T1000 (cell line): ENCODE data around the gene KLHL18.
"Not testable (repeated sequence)": the region's sequence is repeated elsewhere in the genome, so short reads cannot be mapped to it uniquely, and the experiment has no call there.

Source experiments
- DNase-seq: peaks from one replicate; lab custom pipeline; 2025; ENCODE audit warnings: mixed read lengths; lab: John Stamatoyannopoulos, UW

The KLHL18 gene

DNA sequence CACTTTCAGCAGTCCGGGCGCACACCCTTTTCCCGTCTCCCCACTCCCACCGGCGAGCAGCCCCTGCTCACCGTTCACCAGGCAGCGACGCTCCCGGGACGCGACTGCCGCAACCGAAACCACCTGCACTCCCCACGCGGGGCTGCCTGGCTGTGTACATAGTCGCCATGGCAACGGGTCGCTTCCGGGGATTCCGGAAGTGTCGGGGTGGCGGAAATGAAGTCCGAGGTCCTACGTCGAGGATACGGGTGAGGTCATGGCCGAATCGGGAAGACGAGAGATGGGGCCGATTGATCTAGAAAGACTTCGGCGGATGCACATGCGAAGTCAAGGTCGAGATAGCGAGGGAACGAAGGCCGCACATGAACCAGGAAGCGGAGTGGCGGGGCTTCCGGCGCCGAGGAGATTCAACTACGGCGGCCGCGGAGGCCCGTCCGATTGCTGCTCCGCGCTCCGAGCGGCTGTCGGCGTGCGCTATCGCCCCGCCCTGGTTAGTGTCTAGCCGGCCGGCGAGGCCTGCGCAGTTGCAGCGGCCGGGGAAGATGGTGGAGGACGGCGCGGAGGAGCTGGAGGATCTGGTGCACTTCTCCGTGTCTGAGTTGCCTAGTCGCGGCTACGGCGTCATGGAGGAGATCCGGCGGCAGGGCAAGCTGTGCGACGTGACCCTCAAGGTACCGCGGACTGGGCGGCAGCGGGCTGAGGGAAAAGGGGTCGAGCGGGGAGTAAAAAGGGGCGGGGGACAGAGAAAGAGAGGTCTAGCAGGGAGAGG is at the start of gene KLHL18, which contains the start of gene KIF9:
TSS of gene KLHL18 (plus strand) at position 521 of the 769 bp plus-strand sequence. CDS start at position 543, 22 bp downstream.
TSS of gene KIF9 (minus strand) at position 376 of the 769 bp plus-strand sequence. CDS start 5,425 bp downstream, outside the sequence.
- DNase-seq, result peak; percentile 95

DNA sequence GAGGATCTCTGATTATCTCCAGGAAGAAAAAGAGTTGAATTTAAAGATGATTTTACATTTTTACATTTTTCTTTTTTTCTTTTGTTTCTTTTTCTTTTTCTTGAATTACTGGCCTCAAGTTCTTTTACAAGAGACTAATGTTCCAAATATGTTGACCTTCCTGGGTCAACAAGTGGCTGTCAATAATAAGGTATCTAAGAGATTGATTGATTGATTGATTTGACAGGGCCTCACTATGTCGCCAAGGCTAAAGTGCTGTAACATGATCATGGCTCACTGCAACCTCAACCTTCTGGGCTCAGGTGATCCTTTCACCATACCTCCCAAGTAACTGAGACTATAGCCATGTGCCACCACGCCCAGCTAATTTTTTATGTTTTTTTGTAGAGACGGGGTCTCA is 44.7 kb upstream of the KLHL18 start:
- no peak for DNase-seq

DNA sequence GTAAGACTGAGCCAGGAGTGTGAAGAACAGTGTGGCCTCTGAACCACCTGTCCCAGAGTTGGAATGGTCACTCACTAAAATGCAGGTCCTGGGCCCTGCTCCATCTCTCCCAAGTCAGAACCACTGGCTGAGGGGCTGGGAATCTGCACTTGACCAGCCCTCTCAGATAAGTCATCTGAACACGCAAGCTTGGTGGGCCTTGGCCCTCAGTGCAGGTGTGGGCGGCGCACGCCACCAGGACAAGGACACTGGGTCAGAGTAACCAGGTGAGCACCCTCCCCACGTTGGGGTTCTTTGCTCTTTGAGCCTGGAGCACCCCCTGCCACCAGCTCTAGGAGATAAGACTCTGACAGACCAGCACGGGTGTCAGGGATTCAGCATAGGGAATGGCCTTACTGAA is 42.8 kb upstream of the KLHL18 start:
- no peak for DNase-seq

GRCh38 chr3:47243419-47244147 is 39.2 kb upstream of the KLHL18 start:
- DNase-seq, result no peak

GRCh38 chr3:47244531-47245100 is 38.1 kb upstream of the KLHL18 start:
- DNase-seq, result no peak

DNA sequence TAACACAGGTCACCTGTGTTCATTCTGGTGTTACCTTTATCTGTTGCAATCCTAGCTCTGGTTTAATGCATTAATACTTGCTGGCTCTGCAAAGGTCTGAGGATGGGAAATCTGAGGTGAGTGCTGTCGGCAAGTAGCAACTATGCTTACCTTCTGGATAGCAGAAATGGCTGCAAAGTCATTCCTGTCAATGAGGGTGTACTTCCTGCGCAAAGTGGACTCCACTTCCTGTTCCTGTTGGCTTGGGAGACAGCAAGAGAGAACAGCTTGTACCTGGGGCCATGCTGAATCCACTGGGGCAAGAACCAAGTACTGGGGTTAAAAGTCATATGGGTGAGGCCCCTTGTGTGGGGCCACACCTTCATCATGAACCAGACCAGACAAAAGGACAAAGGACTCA is 37.5 kb upstream of the KLHL18 start:
- no peak for DNase-seq

- DNase-seq, result no peak
Measured at GRCh38 chr3:47247131-47248064, 35.3 kb upstream of the KLHL18 start.

- no peak for DNase-seq
Measured at GRCh38 chr3:47250309-47251060, 32.3 kb upstream of the KLHL18 start.

DNA sequence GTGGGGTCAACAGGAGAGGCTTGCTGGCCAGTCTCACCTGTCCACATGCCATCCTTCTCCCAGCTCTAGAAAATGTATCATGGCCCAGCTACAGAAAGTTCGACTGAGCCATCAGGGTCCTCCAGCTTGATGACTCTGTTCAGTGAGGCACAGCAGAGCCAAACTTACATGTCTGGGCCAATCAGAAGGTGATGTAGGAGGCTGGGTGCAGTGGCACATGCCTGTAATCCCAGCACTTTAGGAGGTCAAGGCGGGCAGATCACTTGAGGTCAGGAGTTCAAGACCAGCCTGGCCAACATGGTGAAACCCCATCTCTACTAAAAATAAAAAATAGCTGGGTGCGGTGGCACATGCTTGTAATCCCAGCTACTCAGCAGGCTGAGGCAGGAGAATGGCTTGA is 31.7 kb upstream of the KLHL18 start:
- DNase-seq, result not testable (repeated sequence)

GRCh38 chr3:47251689-47252088 is 31.1 kb upstream of the KLHL18 start:
- DNase-seq, result no peak

GRCh38 chr3:47256331-47256730 is 26.4 kb upstream of the KLHL18 start:
- not testable (repeated sequence) for DNase-seq

GRCh38 chr3:47259114-47259513 is 23.6 kb upstream of the KLHL18 start:
- no peak for DNase-seq

- DNase-seq, result no peak
Measured at GRCh38 chr3:47260605-47261004, 22.1 kb upstream of the KLHL18 start.

DNA sequence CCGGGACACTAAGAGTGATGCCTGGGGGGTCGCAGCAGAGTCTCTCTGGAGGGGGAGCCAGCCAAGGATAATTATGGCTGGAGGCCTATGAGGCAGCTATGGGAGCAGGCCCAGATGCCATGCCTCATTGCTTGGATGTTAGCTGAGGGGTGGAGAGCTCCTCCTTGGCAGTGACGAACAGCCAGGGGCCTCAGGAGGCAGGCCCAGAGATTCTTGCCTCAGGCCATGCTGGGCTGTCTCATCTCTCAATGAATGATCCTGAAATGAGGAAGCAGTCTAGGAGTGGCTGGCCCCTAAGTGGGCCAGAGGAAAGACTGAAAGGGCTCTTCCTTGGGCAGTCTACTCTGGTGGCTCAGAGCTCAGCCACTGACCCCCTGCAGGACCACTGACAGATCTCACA is 21.4 kb upstream of the KLHL18 start:
- DNase-seq, result peak; percentile 42

- DNase-seq, result no peak
Measured at GRCh38 chr3:47265008-47265407, 17.7 kb upstream of the KLHL18 start.

DNA sequence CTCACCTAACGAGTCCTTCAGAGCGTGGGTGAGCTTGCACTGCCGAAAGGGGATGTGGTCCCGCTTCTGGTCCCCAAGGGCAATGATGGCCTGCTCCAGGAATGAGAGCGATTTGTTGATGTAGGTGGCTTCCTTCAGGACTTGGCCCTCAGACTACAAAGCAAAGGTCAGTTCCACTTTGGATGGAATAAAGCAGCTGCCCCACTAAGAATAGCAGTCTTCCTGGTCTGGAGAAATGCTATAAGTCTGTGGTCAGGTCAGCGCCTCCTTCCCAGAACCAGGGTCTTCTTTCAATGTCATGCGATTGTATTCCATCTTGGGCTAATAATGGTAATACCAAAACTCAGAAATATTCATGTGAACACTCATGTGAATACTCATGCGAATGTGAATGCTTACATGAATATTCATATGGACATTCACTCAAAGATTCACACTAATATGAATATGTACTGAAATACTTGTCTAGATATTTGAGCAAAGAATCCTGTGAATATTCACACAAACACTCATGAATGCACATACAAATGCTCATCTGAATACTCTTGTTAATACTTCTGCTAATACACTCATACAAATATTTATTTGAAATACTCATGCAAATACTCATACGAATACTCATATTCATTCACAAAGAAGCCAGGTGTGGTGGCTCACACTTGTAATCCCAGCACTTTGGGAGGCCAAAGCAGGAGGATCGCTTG is 16.9 kb upstream of the KLHL18 start:
- DNase-seq, result no peak

- peak; percentile 53 for DNase-seq
Measured at GRCh38 chr3:47266709-47267489, 15.8 kb upstream of the KLHL18 start.

- no peak for DNase-seq
Measured at GRCh38 chr3:47267490-47267824, 15.3 kb upstream of the KLHL18 start.

- DNase-seq, result no peak
Measured at GRCh38 chr3:47270526-47270925, 12.2 kb upstream of the KLHL18 start.

DNA sequence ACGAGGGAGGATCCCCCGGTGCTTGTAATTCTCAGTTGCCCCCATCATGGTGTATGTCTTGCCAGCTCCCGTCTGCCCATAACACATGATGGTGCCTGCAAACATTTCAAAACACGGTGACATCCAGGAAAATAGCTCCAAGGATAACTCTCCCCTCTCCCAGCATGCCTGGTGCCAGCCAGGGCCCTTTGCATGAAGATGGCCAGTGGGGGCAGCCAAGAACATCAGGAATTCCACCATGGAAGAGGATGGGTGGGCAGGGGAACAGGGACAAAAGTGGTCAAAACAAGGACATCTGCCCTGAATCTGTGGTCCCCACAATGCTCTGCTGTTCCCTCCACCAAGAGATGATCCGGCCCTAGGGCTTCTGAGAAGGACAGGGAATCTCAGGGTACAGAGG is 9.2 kb upstream of the KLHL18 start:
- no peak for DNase-seq
